H9 (cell line): ENCODE data around the gene NTSR2. TPM values are rescaled to one million over a fixed set of nuclear protein-coding genes. Genes with fewer than 3 reads are reported as not detected.

Experiments used
- DNase-seq: peaks from one replicate; pipeline ENCODE4 v3.0.0-alpha.2; 2017
- H2AFZ ChIP-seq: one replicate; pipeline ENCODE4 v1.6.1; 2013; ENCODE audit warnings: mild to moderate bottlenecking, low read length, control low read depth, moderate library complexity
- H2AK5ac ChIP-seq: 2 replicates; pipeline ENCODE4 v1.6.1; 2013; ENCODE audit warnings: low read length, control low read depth, mixed read lengths; ENCODE audit not compliant: insufficient read length
- H2BK120ac ChIP-seq: one replicate; pipeline ENCODE4 v1.6.1; 2013; ENCODE audit warnings: low read depth, mild to moderate bottlenecking, low read length, control low read depth, inconsistent platforms; ENCODE audit not compliant: poor library complexity, severe bottlenecking
- H2BK12ac ChIP-seq: 2 replicates; pipeline ENCODE4 v1.6.1; 2013; ENCODE audit warnings: low read length, control low read depth, mixed read lengths, low read depth; ENCODE audit not compliant: insufficient read length
- H2BK15ac ChIP-seq: 2 replicates; pipeline ENCODE4 v1.6.1; 2013; ENCODE audit warnings: low read depth, low read length, control low read depth
- H2BK20ac ChIP-seq: one replicate; pipeline ENCODE4 v1.6.1; 2013; ENCODE audit warnings: low read depth, mild to moderate bottlenecking, low read length, control low read depth, inconsistent platforms; ENCODE audit not compliant: poor library complexity, severe bottlenecking
- H2BK5ac ChIP-seq: 2 replicates; pipeline ENCODE4 v1.6.1; 2013; ENCODE audit warnings: low read length, control low read depth, mixed read lengths; ENCODE audit not compliant: insufficient read length
- H3K14ac ChIP-seq: 2 replicates; pipeline ENCODE4 v1.6.1; 2013; ENCODE audit warnings: low read length, control low read depth; ENCODE audit not compliant: insufficient read depth
- H3K18ac ChIP-seq: 2 replicates; pipeline ENCODE4 v1.6.1; 2013; ENCODE audit warnings: low read depth, mild to moderate bottlenecking, mixed read lengths, low read length, control low read depth; ENCODE audit not compliant: insufficient read length
- H3K23ac ChIP-seq: 2 replicates; pipeline ENCODE4 v1.6.1; 2013; ENCODE audit warnings: low read length, control low read depth, mixed read lengths, low read depth; ENCODE audit not compliant: insufficient read length
- H3K23me2 ChIP-seq: 2 replicates; pipeline ENCODE4 v1.6.1; 2013; ENCODE audit warnings: low read depth, mild to moderate bottlenecking, mixed read lengths, low read length, control low read depth; ENCODE audit not compliant: insufficient read length, poor library complexity, severe bottlenecking
- H3K27ac ChIP-seq: 2 replicates; pipeline ENCODE4 v1.5.1; 2013; ENCODE audit warnings: low read length, control low read depth, mixed read lengths, low read depth; ENCODE audit not compliant: insufficient read length
- H3K27me3 ChIP-seq: 2 replicates; pipeline ENCODE4 v1.6.1; 2013; ENCODE audit warnings: low read length, control low read depth, inconsistent platforms; ENCODE audit not compliant: insufficient read depth
- H3K4ac ChIP-seq: 2 replicates; pipeline ENCODE4 v1.6.1; 2013; ENCODE audit warnings: low read depth, mild to moderate bottlenecking, control low read depth, inconsistent platforms, low read length, moderate library complexity
- H3K4me1 ChIP-seq: 2 replicates; pipeline ENCODE4 v1.6.1; 2013; ENCODE audit warnings: low read length, control low read depth, inconsistent platforms; ENCODE audit not compliant: insufficient read depth
- H3K4me2 ChIP-seq: 2 replicates; pipeline ENCODE4 v1.6.1; 2013; ENCODE audit warnings: low read length, control low read depth, mixed read lengths; ENCODE audit not compliant: insufficient read length, insufficient read depth
- H3K56ac ChIP-seq: 2 replicates; pipeline ENCODE4 v1.6.1; 2013; ENCODE audit warnings: low read depth, mild to moderate bottlenecking, mixed read lengths, low read length, control low read depth; ENCODE audit not compliant: insufficient read length
- H3K79me1 ChIP-seq: 2 replicates; pipeline ENCODE4 v1.6.1; 2013; ENCODE audit warnings: low read depth, mild to moderate bottlenecking, moderate library complexity, low read length, control low read depth, inconsistent platforms; ENCODE audit not compliant: insufficient read depth, poor library complexity, severe bottlenecking
- H3K79me2 ChIP-seq: 2 replicates; pipeline ENCODE4 v1.6.1; 2013; ENCODE audit warnings: low read length, control low read depth, inconsistent platforms; ENCODE audit not compliant: insufficient read depth
- H3K9ac ChIP-seq: 2 replicates; pipeline ENCODE4 v1.6.1; 2013; ENCODE audit warnings: low read length, control low read depth, mixed read lengths; ENCODE audit not compliant: insufficient read length; ENCODE audit errors: extremely low read depth
- H3K9me3 ChIP-seq: one replicate; pipeline ENCODE4 v1.6.1; 2013; ENCODE audit warnings: low read depth, low read length, inconsistent platforms; ENCODE audit not compliant: control insufficient read depth
- H3T11ph ChIP-seq: one replicate; pipeline ENCODE4 v1.6.1; 2013; ENCODE audit warnings: mild to moderate bottlenecking, low read length, control low read depth, inconsistent platforms
- H4K20me1 ChIP-seq: one replicate; pipeline ENCODE4 v1.6.1; 2013; ENCODE audit not compliant: control insufficient read depth, insufficient read length, insufficient read depth
- H4K5ac ChIP-seq: 2 replicates; pipeline ENCODE4 v1.6.1; 2013; ENCODE audit warnings: low read depth, mild to moderate bottlenecking, mixed read lengths, low read length, control low read depth; ENCODE audit not compliant: insufficient read length
- H4K8ac ChIP-seq: replicated peaks from 2 replicates; pipeline ENCODE4 v1.6.1; 2013; ENCODE audit warnings: low read length, control low read depth, mixed read lengths, low read depth; ENCODE audit not compliant: insufficient read length
- H4K91ac ChIP-seq: 2 replicates; pipeline ENCODE4 v1.6.1; 2013; ENCODE audit warnings: low read depth, mild to moderate bottlenecking, moderate library complexity, mixed read lengths, low read length, control low read depth; ENCODE audit not compliant: insufficient read length
- H3K27ac Mint-ChIP-seq, 3 experiments: 2 replicates in 2 of 3; 3 replicates in 1 of 3; pipeline ENCODE4 v1.8.0; 2020 to 2021; ENCODE audit warnings: mixed read lengths in 3 of 3, mild to moderate bottlenecking in 1 of 3, moderate library complexity in 1 of 3
- H3K27me3 Mint-ChIP-seq: 2 replicates; pipeline ENCODE4 v1.8.0; 2021; ENCODE audit warnings: low read depth, mild to moderate bottlenecking, moderate library complexity, mixed read lengths
- H3K36me3 Mint-ChIP-seq, 3 experiments: 2 replicates in 2 of 3; 3 replicates in 1 of 3; pipeline ENCODE4 v1.8.0; 2020 to 2021; ENCODE audit warnings: low read depth in 3 of 3, mixed read lengths in 3 of 3; ENCODE audit not compliant: insufficient read depth in 1 of 3
- H3K4me1 Mint-ChIP-seq, 2 experiments: 2 replicates each; pipeline ENCODE4 v1.8.0; 2020; ENCODE audit warnings: mixed read lengths in 2 of 2
- H3K4me3 Mint-ChIP-seq, 2 experiments: 2 replicates in 1 of 2; 3 replicates in 1 of 2; pipeline ENCODE4 v1.8.0; 2020 to 2021; ENCODE audit warnings: mild to moderate bottlenecking in 2 of 2, mixed read lengths in 2 of 2, moderate library complexity in 1 of 2
- H3K9me3 Mint-ChIP-seq, 2 experiments: 2 replicates in 1 of 2; 3 replicates in 1 of 2; pipeline ENCODE4 v1.8.0; 2020; ENCODE audit warnings: mild to moderate bottlenecking in 2 of 2, mixed read lengths in 2 of 2, moderate library complexity in 1 of 2
- CTCF ChIP-seq: fragments of 200-600 bp; sonication (generic); conservative IDR thresholded peaks from 3 replicates; pipeline ENCODE4 v1.8.0; 2021; ENCODE audit warnings: antibody characterized with exemption, mild to moderate bottlenecking
- WGBS: extraction: QIAGEN DNeasy Blood & Tissue Kit; methylation state at CpG from one replicate; pipeline ENCODE4 v1.1.7; 2013; ENCODE audit warnings: missing lambda C conversion rate, low lambda C conversion rate, mixed read lengths; ENCODE audit not compliant: insufficient read length; ENCODE audit errors: extremely low coverage; 5-methylcytosine and 5-hydroxymethylcytosine counted together
- total RNA-seq: library from RNA; stranded (reverse); gene quantifications from 2 replicates; pipeline ENCODE4 v1.2.1, GENCODE V29; 2021

The NTSR2 gene
- total RNA-seq, 1 experiment from 2014 or later = not detected

GRCh38 chr2:11644293-11644692 is 25.7 kb downstream of the NTSR2 start:
- Histone ChIP-seq H3K79me2 (no peaks in the 10 kb centered on the region), H3T11ph (no peak overlapping the region), H4K91ac (no peak overlapping the region), H3K9ac (no peak overlapping the region), H2BK20ac (no peak overlapping the region), H2BK5ac (no peak overlapping the region), H3K4me2 (no peak overlapping the region), H4K20me1 (no peaks in the 10 kb centered on the region), H3K27ac (no peak overlapping the region), H3K79me1 (no peaks in the 10 kb centered on the region), H2AFZ (no peak overlapping the region), H2BK120ac (no peak overlapping the region), H3K27me3 (no peaks in the 10 kb centered on the region), H2BK15ac (no peak overlapping the region), H3K14ac (no peak overlapping the region), H3K4me1 (no peaks in the 10 kb centered on the region), H3K9me3 (no peaks in the 10 kb centered on the region), H3K23me2 (no peaks in the 10 kb centered on the region), H4K5ac (no peak overlapping the region), H2BK12ac (no peak overlapping the region), H4K8ac (no peak overlapping the region), H3K18ac (no peak overlapping the region), H2AK5ac (no peak overlapping the region), H3K23ac (no peak overlapping the region), H3K56ac (no peak overlapping the region), H3K4ac (no peak overlapping the region)
- no peak overlapping the region for H3K27ac Mint-ChIP-seq
- DNase-seq = no peak
- H3K9me3 Mint-ChIP-seq = no peaks in the 10 kb centered on the region
- no peak for TF ChIP-seq CTCF
- H3K4me3 Mint-ChIP-seq = no peak overlapping the region
- peaks cover 16 to 18% (median 17%) of the 10 kb centered on the region in 3 experiments; a peak in 6 of 7 replicates for H3K36me3 Mint-ChIP-seq
- no CpG with 5 or more reads among the region's 3 CpGs for WGBS
- no peaks in the 10 kb centered on the region for H3K4me1 Mint-ChIP-seq
- H3K27me3 Mint-ChIP-seq = peaks cover 1% of the 10 kb centered on the region; the same call in 1 of the 2 replicates
